ENCODE data around the gene SRP9. TPM values are rescaled to one million over a fixed set of nuclear protein-coding genes. Genes with fewer than 3 reads are reported as not detected.

Gene SRP9
- total RNA-seq, 4 donors from 2014 or later: 139 to 234 (median 156) TPM

DNA sequence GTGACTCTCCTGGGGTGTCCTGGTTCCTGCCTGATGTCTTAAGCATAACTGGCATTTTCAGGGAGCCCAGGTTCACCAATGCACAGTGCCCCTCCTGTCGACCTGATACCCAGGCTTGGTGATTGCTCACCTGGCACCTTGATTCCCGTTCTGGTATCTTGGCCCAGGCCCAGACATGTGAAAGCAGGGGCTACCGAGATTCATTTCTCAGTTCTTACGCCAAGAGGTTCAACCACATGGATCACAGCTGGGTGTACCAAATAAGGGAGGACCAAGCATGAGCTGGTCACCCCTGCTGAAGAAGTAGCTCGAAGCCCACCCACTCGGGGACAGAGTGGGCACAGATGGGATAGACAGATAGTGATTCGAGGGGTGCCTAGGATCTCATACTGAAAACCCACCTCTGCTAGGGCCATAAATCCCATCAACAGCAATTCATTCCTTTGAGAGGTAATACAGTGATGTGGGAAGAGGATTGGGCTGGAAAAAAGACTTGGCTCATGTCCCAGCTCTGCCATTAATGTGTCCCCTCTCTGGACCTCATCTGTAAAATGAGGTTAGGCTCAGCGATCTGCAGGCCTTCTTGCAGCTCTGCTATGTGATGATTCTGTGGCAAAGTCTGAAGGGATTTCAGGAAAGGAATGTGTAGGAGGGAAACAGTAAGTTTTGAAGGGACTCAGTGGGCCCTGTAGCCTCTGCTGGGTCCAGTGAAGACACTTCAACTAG, 35.0 kb downstream of the SRP9 start:
- TF ChIP-seq, protein P1, sequence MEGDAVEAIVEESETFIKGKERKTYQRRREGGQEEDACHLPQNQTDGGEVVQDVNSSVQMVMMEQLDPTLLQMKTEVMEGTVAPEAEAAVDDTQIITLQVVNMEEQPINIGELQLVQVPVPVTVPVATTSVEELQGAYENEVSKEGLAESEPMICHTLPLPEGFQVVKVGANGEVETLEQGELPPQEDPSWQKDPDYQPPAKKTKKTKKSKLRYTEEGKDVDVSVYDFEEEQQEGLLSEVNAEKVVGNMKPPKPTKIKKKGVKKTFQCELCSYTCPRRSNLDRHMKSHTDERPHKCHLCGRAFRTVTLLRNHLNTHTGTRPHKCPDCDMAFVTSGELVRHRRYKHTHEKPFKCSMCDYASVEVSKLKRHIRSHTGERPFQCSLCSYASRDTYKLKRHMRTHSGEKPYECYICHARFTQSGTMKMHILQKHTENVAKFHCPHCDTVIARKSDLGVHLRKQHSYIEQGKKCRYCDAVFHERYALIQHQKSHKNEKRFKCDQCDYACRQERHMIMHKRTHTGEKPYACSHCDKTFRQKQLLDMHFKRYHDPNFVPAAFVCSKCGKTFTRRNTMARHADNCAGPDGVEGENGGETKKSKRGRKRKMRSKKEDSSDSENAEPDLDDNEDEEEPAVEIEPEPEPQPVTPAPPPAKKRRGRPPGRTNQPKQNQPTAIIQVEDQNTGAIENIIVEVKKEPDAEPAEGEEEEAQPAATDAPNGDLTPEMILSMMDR (IDR thresholded peaks at IDR 0.05; ENCODE audit: low read depth): no peak

DNA sequence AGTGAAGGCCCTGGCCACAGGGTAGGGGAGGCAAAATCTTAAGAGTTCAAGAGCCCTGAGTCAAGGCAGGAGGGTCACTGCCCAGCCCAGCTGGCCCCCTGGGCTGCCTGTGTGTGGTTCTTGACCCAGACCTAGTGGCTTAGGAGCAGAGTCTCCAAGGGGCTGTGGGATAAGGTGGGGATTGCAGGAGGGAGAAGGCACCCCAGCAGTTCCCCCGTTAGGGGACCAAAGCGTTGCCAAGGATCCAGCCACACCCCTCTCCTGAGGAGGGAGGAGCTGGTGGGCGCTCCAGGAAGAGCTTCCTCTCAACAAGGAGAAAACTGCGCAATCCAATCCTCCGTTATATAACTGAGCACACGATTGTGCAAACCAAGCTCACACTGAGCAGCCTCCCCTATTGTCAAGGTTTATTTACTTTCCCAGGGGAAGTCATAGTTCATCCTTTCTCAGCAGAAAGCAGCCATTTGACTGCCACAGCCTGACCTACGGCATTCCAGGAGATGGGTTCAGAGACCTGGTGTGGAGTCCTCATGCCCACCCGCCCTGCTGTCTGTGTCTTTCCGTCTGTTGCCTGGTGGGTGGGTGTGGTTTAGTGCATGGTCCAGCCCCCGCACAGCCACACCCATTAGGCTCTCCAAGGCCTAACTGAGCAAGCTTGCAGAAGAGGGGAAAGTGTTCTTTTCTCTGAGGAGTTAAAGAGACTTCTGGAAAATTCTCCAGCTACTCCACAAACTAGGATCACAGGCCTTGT, 35.8 kb downstream of the SRP9 start:
- TF ChIP-seq, protein P1 (IDR thresholded peaks at IDR 0.05; ENCODE audit: low read depth): no peak

DNA sequence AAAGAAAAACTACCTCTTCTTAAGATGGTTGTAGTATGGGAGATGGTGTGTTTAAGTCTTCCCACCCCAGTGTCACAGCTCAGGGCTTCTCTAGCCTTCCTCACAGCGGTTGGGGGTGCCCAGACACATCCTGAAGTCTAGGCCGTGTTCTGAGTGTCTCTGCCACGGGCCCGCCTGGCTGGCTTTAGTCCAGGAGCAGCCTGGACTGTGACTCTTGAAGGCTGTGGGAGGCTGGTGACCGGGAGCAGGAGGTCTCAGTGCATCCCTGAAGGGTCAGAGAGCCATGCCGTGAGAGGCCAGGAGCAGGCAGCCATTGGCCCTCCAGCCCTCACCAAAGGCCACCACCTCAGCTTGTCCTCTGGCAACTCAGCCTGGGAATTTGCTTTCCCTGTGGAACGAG, 36.8 kb downstream of the SRP9 start:
- TF ChIP-seq, protein P1 (IDR thresholded peaks at IDR 0.05; ENCODE audit: low read depth): no peak

DNA sequence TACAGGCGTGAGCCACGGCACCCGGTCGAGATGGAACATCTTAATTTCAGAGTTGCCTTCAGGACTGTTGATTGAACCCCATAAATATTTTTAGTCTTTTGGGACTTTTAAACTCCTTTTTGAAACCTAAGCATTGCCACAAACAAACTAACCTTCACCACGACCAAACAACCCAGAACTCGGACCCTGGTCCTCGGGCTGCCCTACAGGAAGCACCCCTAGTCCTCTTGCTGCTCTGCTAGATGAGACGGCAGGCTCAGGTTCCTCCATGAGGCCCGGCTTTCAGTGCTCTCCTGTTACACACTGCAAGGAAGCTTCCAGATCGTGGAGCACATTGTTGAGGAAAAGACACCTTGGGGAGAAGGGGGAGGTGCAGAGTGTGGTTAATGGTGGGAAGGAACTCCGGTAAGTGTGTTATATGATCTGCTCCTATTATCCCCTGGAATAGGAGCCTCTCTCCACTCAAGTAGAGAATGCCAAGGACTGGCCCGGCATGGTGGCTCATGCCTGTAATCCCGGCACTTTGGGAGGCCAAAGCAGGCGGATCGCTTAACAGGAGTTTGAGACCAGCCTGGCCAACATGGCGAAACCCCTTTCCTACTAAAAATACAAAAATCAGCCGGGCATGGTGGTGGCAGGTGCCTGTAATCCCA, 38.0 kb downstream of the SRP9 start:
- TF ChIP-seq, protein P1 (IDR thresholded peaks at IDR 0.05; ENCODE audit: low read depth): no peak

DNA sequence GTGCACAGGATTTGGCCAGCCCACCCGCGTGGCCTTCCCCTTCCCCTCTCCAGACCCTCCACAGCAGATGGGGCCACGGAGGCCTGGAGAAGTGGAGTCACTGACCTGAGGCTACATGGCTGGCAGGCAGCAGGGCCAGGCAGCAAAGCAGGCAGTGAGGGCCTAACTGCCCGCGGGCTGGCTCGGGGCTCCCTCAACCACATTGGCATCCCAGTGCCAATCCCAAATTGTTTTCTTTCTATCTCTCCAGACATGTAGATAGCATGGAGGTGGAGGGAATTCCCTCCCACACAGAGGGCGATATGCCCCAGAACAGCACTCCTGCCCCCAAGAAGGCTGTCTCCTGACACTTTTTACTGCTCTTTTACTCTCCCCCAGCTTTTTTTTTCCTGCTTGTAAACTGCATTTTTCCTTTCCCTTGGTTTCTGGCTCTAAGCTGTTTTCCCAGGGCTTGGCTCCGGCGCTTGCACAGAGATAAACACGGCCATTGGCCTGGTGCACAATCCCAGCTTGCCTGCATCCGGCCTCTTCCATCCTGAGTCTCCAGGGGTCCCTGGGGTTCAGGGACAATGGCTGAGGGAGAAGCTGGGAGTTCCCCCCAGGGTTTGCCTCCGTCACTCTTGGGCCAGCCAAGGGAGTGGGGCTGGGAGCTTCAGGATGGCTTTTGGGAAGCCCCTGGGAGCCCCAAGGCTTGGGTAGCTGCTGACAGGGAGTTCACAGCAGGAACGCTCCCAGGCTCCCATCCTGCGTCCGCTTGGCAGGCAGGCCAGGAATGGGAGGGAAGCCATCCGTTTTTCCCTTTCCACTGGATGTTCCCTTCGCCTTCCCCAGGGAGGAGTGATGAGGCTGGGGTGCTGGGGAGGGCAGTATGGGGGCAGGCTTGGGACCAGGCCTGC, 39.3 kb downstream of the SRP9 start:
- TF ChIP-seq, protein P1 (IDR thresholded peaks at IDR 0.05; ENCODE audit: low read depth): no peak

DNA sequence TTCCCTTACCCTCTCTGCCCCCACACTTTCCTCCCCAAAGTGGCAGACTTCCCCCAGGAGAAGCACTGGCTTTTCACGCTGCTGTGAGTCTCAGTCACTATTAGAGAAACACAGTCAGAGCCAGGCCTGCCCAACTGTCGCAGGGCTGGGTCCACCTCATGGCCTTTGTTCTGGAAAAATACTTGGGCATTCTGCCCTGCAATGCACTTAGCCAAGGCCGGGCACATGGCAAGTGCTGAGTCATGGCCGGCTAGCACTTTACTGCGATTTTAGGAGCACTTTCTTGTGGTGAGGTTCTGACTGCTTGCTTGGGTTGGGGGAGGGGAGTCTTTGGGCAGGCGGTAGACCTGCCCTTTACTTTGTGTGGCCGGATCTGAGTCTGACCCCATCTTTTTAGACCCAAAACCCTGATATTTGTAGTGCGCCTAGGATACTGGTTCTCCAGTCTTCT, 40.0 kb downstream of the SRP9 start:
- TF ChIP-seq, protein P1 (IDR thresholded peaks at IDR 0.05; ENCODE audit: low read depth): no peak
